ENCODE data around the gene C1orf105. TPM values are rescaled to one million over a fixed set of nuclear protein-coding genes. Genes with fewer than 3 reads are reported as not detected.

C1orf105 gene
- total RNA-seq, 2 donors from 2014 or later, result not detected

GRCh38 chr1:172466795-172467407, 46.4 kb downstream of the C1orf105 start:
- peak in 2 of 4 donors; percentile 47 to 59 for DNase-seq
- Histone ChIP-seq H3K9me3 (no peaks in the 10 kb centered on the region), H3K4me3 (no peak overlapping the region), H3K4me1 (peaks cover 45% of the 10 kb centered on the region), H3K27me3 (no peaks in the 10 kb centered on the region), H3K27ac (peak overlapping the region in 2 of 4 donors; percentile 0 to 36), H3K36me3 (replicated peaks in 1 of 2; ENCODE audit: insufficient read depth in 1 of 2, low read depth in 2 of 2) (no peaks in the 10 kb centered on the region)
- 89 to 100% methylated on average over 2 to 3 of the region's 3 CpGs for WGBS, 2 donors
- ATAC-seq, result peak; percentile 79
- TF ChIP-seq CTCF (IDR thresholded peaks at IDR 0.05) (no peak), POLR2A (IDR thresholded peaks at IDR 0.05) (no peak)
- intact Hi-C loops (cut with DNase I), result no loop called here

GRCh38 chr1:172467446-172467845, 47.0 kb downstream of the C1orf105 start:
- no peak overlapping the region for H3K4me3 ChIP-seq
- intact Hi-C loops (cut with DNase I), result no loop called here
- H3K36me3 ChIP-seq (replicated peaks in 1 of 2; ENCODE audit: insufficient read depth in 1 of 2, low read depth in 2 of 2), result no peaks in the 10 kb centered on the region
- H3K9me3 ChIP-seq, result no peaks in the 10 kb centered on the region
- 48 to 60% methylated on average over 3 of the region's 3 CpGs for WGBS, 2 donors
- peak overlapping the region in 1 of 4 donors; percentile 0 for H3K27ac ChIP-seq
- no peaks in the 10 kb centered on the region for H3K27me3 ChIP-seq
- DNase-seq, result no peak
- peaks cover 50% of the 10 kb centered on the region for H3K4me1 ChIP-seq
- TF ChIP-seq POLR2A (IDR thresholded peaks at IDR 0.05) (no peak), CTCF (IDR thresholded peaks at IDR 0.05) (no peak)
- ATAC-seq, result no peak

GRCh38 chr1:172468296-172468695, 47.8 kb downstream of the C1orf105 start:
- TF ChIP-seq POLR2A (IDR thresholded peaks at IDR 0.05), result no peak
- TF ChIP-seq CTCF (IDR thresholded peaks at IDR 0.05), result no peak
- DNase-seq (no peak), ATAC-seq (no peak)
- Histone ChIP-seq H3K27ac (no peak overlapping the region), H3K36me3 (replicated peaks in 1 of 2; ENCODE audit: insufficient read depth in 1 of 2, low read depth in 2 of 2) (no peaks in the 10 kb centered on the region), H3K27me3 (no peaks in the 10 kb centered on the region), H3K9me3 (no peaks in the 10 kb centered on the region), H3K4me3 (no peak overlapping the region), H3K4me1 (peaks cover 59% of the 10 kb centered on the region)
- WGBS, 2 donors, result 90 to 95% methylated on average over 5 of the region's 5 CpGs
- intact Hi-C loops (cut with DNase I), result no loop called here

- Histone ChIP-seq H3K27me3 (no peaks in the 10 kb centered on the region), H3K9me3 (no peaks in the 10 kb centered on the region), H3K4me3 (no peak overlapping the region), H3K4me1 (peaks cover 73% of the 10 kb centered on the region), H3K36me3 (replicated peaks in 1 of 2; ENCODE audit: insufficient read depth in 1 of 2, low read depth in 2 of 2) (no peaks in the 10 kb centered on the region), H3K27ac (no peak overlapping the region)
- WGBS, 2 donors, result 41 to 65% methylated on average over 3 of the region's 3 CpGs
- TF ChIP-seq CTCF (IDR thresholded peaks at IDR 0.05), result no peak
- no peak for TF ChIP-seq POLR2A (IDR thresholded peaks at IDR 0.05)
- intact Hi-C loops (cut with DNase I), result no loop called here
- DNase-seq (no peak), ATAC-seq (no peak)
Measured at GRCh38 chr1:172469717-172470116, 49.2 kb downstream of the C1orf105 start.

- intact Hi-C loops (cut with DNase I), result no loop called here
- no peak overlapping the region for H3K4me3 ChIP-seq
- DNase-seq (no peak), ATAC-seq (no peak)
- H3K9me3 ChIP-seq, result no peaks in the 10 kb centered on the region
- H3K36me3 ChIP-seq (replicated peaks in 1 of 2; ENCODE audit: insufficient read depth in 1 of 2, low read depth in 2 of 2), result no peaks in the 10 kb centered on the region
- WGBS, 2 donors, result 20 to 26% methylated on average over 2 of the region's 2 CpGs
- no peaks in the 10 kb centered on the region for H3K27me3 ChIP-seq
- H3K4me1 ChIP-seq, result peaks cover 77% of the 10 kb centered on the region
- TF ChIP-seq POLR2A (IDR thresholded peaks at IDR 0.05), result no peak
- TF ChIP-seq CTCF (IDR thresholded peaks at IDR 0.05), result no peak
- H3K27ac ChIP-seq, result peak overlapping the region in 2 of 4 donors; percentile 5 to 23
Measured at GRCh38 chr1:172470149-172470548, 49.7 kb downstream of the C1orf105 start.
